HUDEP-2 (cell line): ENCODE results near the gene FAM168A.
"Not testable (repeated sequence)": the region's sequence is repeated elsewhere in the genome, so short reads cannot be mapped to it uniquely, and the experiment has no call there.

Source experiments
- DNase-seq, 76 experiments: peaks; one replicate each; lab custom pipeline; 2025; ENCODE audit not compliant: unreplicated experiment in 76 of 76; lab: John Stamatoyannopoulos, UW

The FAM168A gene

GRCh38 chr11:73475549-73476095 lies 122.3 kb downstream of the FAM168A start:
- DNase-seq = no peak

GRCh38 chr11:73473252-73473651 lies 124.7 kb downstream of the FAM168A start:
- no peak for DNase-seq

- not testable (repeated sequence) for DNase-seq
Measured at GRCh38 chr11:73470036-73470612, 127.8 kb downstream of the FAM168A start.

GRCh38 chr11:73469401-73469800 lies 128.5 kb downstream of the FAM168A start:
- DNase-seq = peak in 8 of 76 experiments; percentile 3 to 27 (median 10)

- DNase-seq = no peak
Measured at GRCh38 chr11:73468590-73469161, 129.2 kb downstream of the FAM168A start.

GRCh38 chr11:73467505-73467904 lies 130.4 kb downstream of the FAM168A start:
- DNase-seq = no peak

- no peak for DNase-seq
Measured at GRCh38 chr11:73466643-73467042, 131.3 kb downstream of the FAM168A start.

GRCh38 chr11:73465871-73466270 lies 132.0 kb downstream of the FAM168A start:
- DNase-seq = no peak

- DNase-seq = no peak
Measured at GRCh38 chr11:73465023-73465675, 132.8 kb downstream of the FAM168A start.

GRCh38 chr11:73464347-73464746 lies 133.6 kb downstream of the FAM168A start:
- DNase-seq = no peak

GRCh38 chr11:73463359-73463758 lies 134.6 kb downstream of the FAM168A start:
- DNase-seq = no peak

GRCh38 chr11:73461964-73462363 lies 135.9 kb downstream of the FAM168A start:
- DNase-seq = no peak

GRCh38 chr11:73461335-73461840 lies 136.5 kb downstream of the FAM168A start:
- no peak for DNase-seq

GRCh38 chr11:73458201-73458600 lies 139.7 kb downstream of the FAM168A start:
- no peak for DNase-seq

- DNase-seq = no peak
Measured at GRCh38 chr11:73454987-73455386, 142.9 kb downstream of the FAM168A start.

- DNase-seq = no peak
Measured at GRCh38 chr11:73453562-73453961, 144.3 kb downstream of the FAM168A start.

GRCh38 chr11:73452726-73453125 lies 145.2 kb downstream of the FAM168A start:
- DNase-seq = no peak

- DNase-seq = no peak
Measured at GRCh38 chr11:73451896-73452295, 146.0 kb downstream of the FAM168A start.

- no peak for DNase-seq
Measured at GRCh38 chr11:73446766-73447165, 151.1 kb downstream of the FAM168A start.

- no peak for DNase-seq
Measured at GRCh38 chr11:73445980-73446379, 151.9 kb downstream of the FAM168A start.

GRCh38 chr11:73439002-73439843 lies 158.7 kb downstream of the FAM168A start:
- DNase-seq = no peak
